Heart left ventricle (tissue), 13 donors: ENCODE data around the gene EIF2D.

Source experiments
- POLR2A ChIP-seq, 2 donors: fragments of 450-650 bp; IDR thresholded peaks; one replicate each; pipeline ENCODE4 v1.6.1; 2017; ENCODE audit warnings: antibody characterized with exemption in 2 of 2, mild to moderate bottlenecking in 2 of 2, moderate library complexity in 2 of 2
- TF ChIP-seq, protein P1 (sequence below), 12 donors: fragments of 200-600 bp; sonication (generic) in 4 of 12; IDR thresholded peaks; one replicate each; pipeline versions ENCODE4 v1.5.0 to v1.8.0; 2018 to 2022; ENCODE audit warnings: antibody characterized with exemption in 12 of 12, mild to moderate bottlenecking in 5 of 12
- donor health status: ischemic (EF 13 %, LVEDD 7.1; RV severe dilation, severe dysfunction).
- donor health status: DM: no; HTN: yes; CAD: no.
- donor health status: DM: no; HTN: no; CAD: no.
- donor health status: ischemic (EF 25% LVEDD 6.9; RV normal size, moderate dysfunction).
- donor health status: ischemic (EF 25% LVEDD 5.7; RV mildly dilated, moderate dysfunction).
- donor health status: ischemic (EF 35%, LVEDD 5.7; RV mildly dilated, moderate dysfunction).
- donor health status: nonischemic (EF 11% LVEDD 7.7; RV severe dilation, severe dysfunction).
- donor health status: DM: yes; HTN: yes; CAD: no.
- donor health status: PGD.
- donor health status: ischemic (EF 29% LVEDD 5.4; RV normal size, mild dysfunction).
- donor health status: nonischemic (EF 23%, LVEDD 6.1; RV moderate dilation, normal function).

DNA sequence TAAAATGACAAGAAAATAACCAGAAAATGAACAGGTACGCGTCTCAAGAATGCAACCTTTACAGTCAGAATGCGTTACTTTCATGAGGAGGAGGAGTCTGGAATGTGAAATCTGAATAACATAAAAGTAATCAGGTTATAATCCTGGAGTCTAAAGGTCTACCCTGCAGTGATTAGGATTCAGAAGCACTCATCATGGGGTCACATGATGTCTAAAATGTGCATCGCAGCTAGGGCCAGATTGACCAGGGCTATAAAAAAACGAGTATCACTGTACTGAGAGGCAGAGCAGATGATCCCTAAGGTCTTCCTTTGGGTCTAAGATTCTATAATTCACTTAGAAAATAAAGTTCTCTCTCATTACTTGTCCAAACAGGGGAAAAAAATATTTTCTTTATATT is 7.4 kb downstream of the EIF2D start:
- TF ChIP-seq, protein P1, sequence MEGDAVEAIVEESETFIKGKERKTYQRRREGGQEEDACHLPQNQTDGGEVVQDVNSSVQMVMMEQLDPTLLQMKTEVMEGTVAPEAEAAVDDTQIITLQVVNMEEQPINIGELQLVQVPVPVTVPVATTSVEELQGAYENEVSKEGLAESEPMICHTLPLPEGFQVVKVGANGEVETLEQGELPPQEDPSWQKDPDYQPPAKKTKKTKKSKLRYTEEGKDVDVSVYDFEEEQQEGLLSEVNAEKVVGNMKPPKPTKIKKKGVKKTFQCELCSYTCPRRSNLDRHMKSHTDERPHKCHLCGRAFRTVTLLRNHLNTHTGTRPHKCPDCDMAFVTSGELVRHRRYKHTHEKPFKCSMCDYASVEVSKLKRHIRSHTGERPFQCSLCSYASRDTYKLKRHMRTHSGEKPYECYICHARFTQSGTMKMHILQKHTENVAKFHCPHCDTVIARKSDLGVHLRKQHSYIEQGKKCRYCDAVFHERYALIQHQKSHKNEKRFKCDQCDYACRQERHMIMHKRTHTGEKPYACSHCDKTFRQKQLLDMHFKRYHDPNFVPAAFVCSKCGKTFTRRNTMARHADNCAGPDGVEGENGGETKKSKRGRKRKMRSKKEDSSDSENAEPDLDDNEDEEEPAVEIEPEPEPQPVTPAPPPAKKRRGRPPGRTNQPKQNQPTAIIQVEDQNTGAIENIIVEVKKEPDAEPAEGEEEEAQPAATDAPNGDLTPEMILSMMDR (IDR thresholded peaks at IDR 0.05): no peak
- TF ChIP-seq POLR2A (IDR thresholded peaks at IDR 0.05): no peak
